Nephron (organoid): Measurements from ENCODE around the gene SETBP1.

Experiments
- H3K27ac Mint-ChIP-seq, 3 experiments: 2 replicates each; pipeline ENCODE4 v1.8.0; 2020; ENCODE audit warnings: mixed read lengths in 3 of 3, mild to moderate bottlenecking in 2 of 3, moderate library complexity in 1 of 3
- H3K27me3 Mint-ChIP-seq: 2 replicates; pipeline ENCODE4 v1.8.0; 2021; ENCODE audit warnings: low read depth, mild to moderate bottlenecking, moderate library complexity, mixed read lengths
- H3K36me3 Mint-ChIP-seq: 2 replicates; pipeline ENCODE4 v1.8.0; 2020; ENCODE audit warnings: low read depth, mixed read lengths
- H3K4me1 Mint-ChIP-seq: 2 replicates; pipeline ENCODE4 v1.8.0; 2020; ENCODE audit warnings: mixed read lengths
- H3K4me3 Mint-ChIP-seq, 3 experiments: 2 replicates each; pipeline ENCODE4 v1.8.0; 2020; ENCODE audit warnings: mild to moderate bottlenecking in 3 of 3, mixed read lengths in 3 of 3, moderate library complexity in 2 of 3
- H3K9me3 Mint-ChIP-seq: 2 replicates; pipeline ENCODE4 v1.8.0; 2020; ENCODE audit warnings: mixed read lengths
- CTCF ChIP-seq, 3 experiments: fragments of 200-600 bp; sonication (generic); IDR thresholded peaks; one replicate each; pipeline ENCODE4 v1.5.0; 2021; ENCODE audit warnings: antibody characterized with exemption in 3 of 3; ENCODE audit not compliant: unreplicated experiment in 3 of 3

The SETBP1 gene

GRCh38 chr18:44938720-44939665, 258.3 kb downstream of the SETBP1 start:
- Mint-ChIP-seq H3K4me1 (peaks cover 44% of the 10 kb centered on the region), H3K27ac (peak overlapping the region; percentile 42 to 51 (median 46)), H3K9me3 (peaks cover 15% of the 10 kb centered on the region), H3K4me3 (no peak overlapping the region), H3K36me3 (peaks cover 54% of the 10 kb centered on the region), H3K27me3 (no peaks in the 10 kb centered on the region)
- TF ChIP-seq CTCF (IDR thresholded peaks at IDR 0.05; ENCODE audit: unreplicated experiment in 3 of 3), result no peak

DNA sequence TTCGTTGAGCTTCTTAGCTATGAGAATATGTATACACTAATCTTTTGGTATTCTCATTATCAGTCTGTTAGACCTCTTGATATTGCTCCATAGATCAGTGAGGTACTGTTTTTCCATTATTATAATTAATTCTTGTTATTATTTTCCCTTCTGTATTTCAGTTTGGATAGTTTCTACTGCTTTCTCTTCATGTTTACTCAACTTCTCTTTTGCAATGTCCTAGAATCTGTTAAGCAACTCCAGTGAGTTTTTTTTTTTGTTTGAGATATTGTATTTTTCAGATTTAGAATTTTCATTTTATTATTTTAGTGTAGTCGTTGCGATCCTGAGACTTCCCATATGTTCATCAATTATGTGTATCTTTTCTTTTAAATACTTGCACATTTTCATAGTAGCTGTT, 260.8 kb downstream of the SETBP1 start:
- H3K27ac Mint-ChIP-seq, result peak overlapping the region in 1 of 3 experiments; percentile 26
- no peak overlapping the region for H3K4me3 Mint-ChIP-seq
- H3K9me3 Mint-ChIP-seq, result peaks cover 7% of the 10 kb centered on the region
- peaks cover 54% of the 10 kb centered on the region for H3K4me1 Mint-ChIP-seq
- H3K36me3 Mint-ChIP-seq, result peaks cover 33% of the 10 kb centered on the region
- H3K27me3 Mint-ChIP-seq, result no peaks in the 10 kb centered on the region
- no peak for TF ChIP-seq CTCF (IDR thresholded peaks at IDR 0.05; ENCODE audit: unreplicated experiment in 3 of 3)

DNA sequence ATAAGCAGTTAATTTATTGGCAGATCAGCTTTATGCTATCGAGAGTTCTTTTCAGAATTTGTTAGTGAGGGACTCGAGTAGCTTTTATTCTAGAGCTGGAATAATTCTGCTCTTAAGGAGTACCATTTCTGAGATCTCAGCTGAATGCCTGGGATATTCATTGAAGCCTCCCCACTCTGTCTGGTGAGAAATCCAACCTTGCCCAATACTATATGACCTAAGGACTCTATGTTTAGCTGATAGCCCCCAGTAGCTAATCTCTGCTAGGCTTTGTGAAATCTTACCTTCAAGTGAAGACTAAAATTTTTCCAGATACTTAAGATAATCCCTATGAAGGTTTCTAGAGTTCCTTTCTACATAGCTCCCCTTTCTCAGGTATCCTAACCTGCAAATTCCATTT, 261.4 kb downstream of the SETBP1 start:
- no peaks in the 10 kb centered on the region for H3K27me3 Mint-ChIP-seq

GRCh38 chr18:44943311-44943881, 262.7 kb downstream of the SETBP1 start:
- peaks cover 7% of the 10 kb centered on the region for H3K9me3 Mint-ChIP-seq
- peak overlapping the region; percentile 75 to 84 (median 82) for H3K27ac Mint-ChIP-seq
- peaks cover 41% of the 10 kb centered on the region for H3K4me1 Mint-ChIP-seq

More for the DNA sequence above, 261.4 kb downstream of the SETBP1 start:
- H3K4me3 Mint-ChIP-seq, result no peak overlapping the region
- H3K4me1 Mint-ChIP-seq, result peaks cover 50% of the 10 kb centered on the region
- H3K27ac Mint-ChIP-seq, result peak overlapping the region in 1 of 3 experiments; percentile 26
- no peak for TF ChIP-seq CTCF (IDR thresholded peaks at IDR 0.05; ENCODE audit: unreplicated experiment in 3 of 3)
- H3K36me3 Mint-ChIP-seq, result peaks cover 30% of the 10 kb centered on the region
- peaks cover 7% of the 10 kb centered on the region for H3K9me3 Mint-ChIP-seq

GRCh38 chr18:44944461-44944860, 263.8 kb downstream of the SETBP1 start:
- Mint-ChIP-seq H3K9me3 (peaks cover 5% of the 10 kb centered on the region), H3K4me3 (no peak overlapping the region), H3K4me1 (peaks cover 36% of the 10 kb centered on the region), H3K27me3 (no peaks in the 10 kb centered on the region), H3K36me3 (peaks cover 25% of the 10 kb centered on the region), H3K27ac (peak overlapping the region in 2 of 3 experiments; percentile 51 to 75)
- no peak for TF ChIP-seq CTCF (IDR thresholded peaks at IDR 0.05; ENCODE audit: unreplicated experiment in 3 of 3)

More at GRCh38 chr18:44943311-44943881, 262.7 kb downstream of the SETBP1 start:
- no peak for TF ChIP-seq CTCF (IDR thresholded peaks at IDR 0.05; ENCODE audit: unreplicated experiment in 3 of 3)
- H3K36me3 Mint-ChIP-seq, result peaks cover 23% of the 10 kb centered on the region
- no peaks in the 10 kb centered on the region for H3K27me3 Mint-ChIP-seq
- H3K4me3 Mint-ChIP-seq, result no peak overlapping the region
